Ishikawa (cell line): Measurements from ENCODE around the gene MVP.

Experiments used
- CEBPB ChIP-seq: IDR thresholded peaks from 2 replicates; pipeline ENCODE4 v1.6.1; 2012
- CREB1 ChIP-seq: IDR thresholded peaks from 2 replicates; pipeline ENCODE4 v1.6.1; 2012; ENCODE audit warnings: low read depth
- EGR1 ChIP-seq: IDR thresholded peaks from 2 replicates; pipeline ENCODE4 v1.6.1; 2012
- EP300 ChIP-seq: IDR thresholded peaks from 2 replicates; pipeline ENCODE4 v1.6.1; 2012; ENCODE audit warnings: borderline replicate concordance
- FOXM1 ChIP-seq: IDR thresholded peaks from 2 replicates; pipeline ENCODE4 v1.6.1; 2012; ENCODE audit warnings: low read depth, borderline replicate concordance
- RAD21 ChIP-seq: IDR thresholded peaks from 2 replicates; pipeline ENCODE4 v1.6.1; 2012; ENCODE audit warnings: low read depth
- REST ChIP-seq: IDR thresholded peaks from 2 replicates; pipeline ENCODE4 v1.6.1; 2012; ENCODE audit warnings: low read depth, mild to moderate bottlenecking
- TAF1 ChIP-seq: IDR thresholded peaks from 2 replicates; pipeline ENCODE4 v1.6.1; 2012; ENCODE audit warnings: low read depth, mild to moderate bottlenecking
- TCF12 ChIP-seq: IDR thresholded peaks from 2 replicates; pipeline ENCODE4 v1.6.1; 2012; ENCODE audit warnings: low read depth
- USF1 ChIP-seq: IDR thresholded peaks from 2 replicates; pipeline ENCODE4 v1.6.1; 2012
- YY1 ChIP-seq: IDR thresholded peaks from 2 replicates; pipeline ENCODE4 v1.6.1; 2012; ENCODE audit warnings: low read depth

- no peak for TF ChIP-seq TCF12
- TF ChIP-seq CREB1 = no peak
- no peak for TF ChIP-seq YY1
- TF ChIP-seq EGR1 = no peak
- no peak for TF ChIP-seq CEBPB
- no peak for TF ChIP-seq RAD21
- no peak for TF ChIP-seq EP300
- no peak for TF ChIP-seq REST
- no peak for TF ChIP-seq USF1
- TF ChIP-seq TAF1 = no peak
- no peak for TF ChIP-seq FOXM1
Observed at GRCh38 chr16:29835926-29836325, 15.7 kb downstream of the MVP start.
